ENCODE measurements around the gene AKAP3.

Gene AKAP3

GRCh38 chr12:4648501-4649357, at the start of gene AKAP3, which contains the start of gene NDUFA9:
TSS of gene AKAP3 (minus strand) at chr12:4649051. CDS start at chr12:4638196, 10,855 bp downstream.
TSS of gene NDUFA9 (plus strand) at chr12:4649114. CDS start at chr12:4649127, 13 bp downstream.
- Histone ChIP-seq H3K9ac (ENCODE audit: low read depth, low read length) (peak within 1 kb of the TSS; percentile 88), H3K4me1 (ENCODE audit: insufficient read depth, low read length) (peaks cover 3% of the 10 kb centered on the region; the same call in 1 of the 2 replicates), H3K4me3 (ENCODE audit: low read length) (peak within 1 kb of the TSS; percentile 89), H3K27me3 (ENCODE audit: insufficient read depth, low read length) (no peaks in the 10 kb centered on the region), H3K36me3 (ENCODE audit: insufficient read depth, low read depth, low read length) (peaks cover under 1% of the 10 kb centered on the region; the same call in 1 of the 2 replicates), H3K27ac (ENCODE audit: low read length) (peak within 1 kb of the TSS; percentile 37), H3K9me3 (ENCODE audit: insufficient read depth, low read depth, low read length) (no peaks in the 10 kb centered on the region)

- Histone ChIP-seq H3K27ac (ENCODE audit: low read length) (no peak overlapping the region), H3K36me3 (ENCODE audit: insufficient read depth, low read depth, low read length) (peaks cover 35% of the 10 kb centered on the region), H3K4me1 (ENCODE audit: insufficient read depth, low read length) (no peaks in the 10 kb centered on the region), H3K27me3 (ENCODE audit: insufficient read depth, low read length) (no peaks in the 10 kb centered on the region), H3K9ac (ENCODE audit: low read depth, low read length) (no peak overlapping the region), H3K9me3 (ENCODE audit: insufficient read depth, low read depth, low read length) (peaks cover 3% of the 10 kb centered on the region; the same call in 1 of the 2 replicates), H3K4me3 (ENCODE audit: low read length) (no peak overlapping the region)
Measured at GRCh38 chr12:4690760-4691159, 41.9 kb upstream of the AKAP3 start.

- H3K36me3 ChIP-seq (ENCODE audit: insufficient read depth, low read depth, low read length) = peaks cover 63% of the 10 kb centered on the region
Measured at GRCh38 chr12:4685317-4685716, 36.5 kb upstream of the AKAP3 start.

GRCh38 chr12:4681732-4682131, 32.9 kb upstream of the AKAP3 start:
- Histone ChIP-seq H3K9ac (ENCODE audit: low read depth, low read length) (no peak overlapping the region), H3K27ac (ENCODE audit: low read length) (no peak overlapping the region), H3K27me3 (ENCODE audit: insufficient read depth, low read length) (no peaks in the 10 kb centered on the region), H3K9me3 (ENCODE audit: insufficient read depth, low read depth, low read length) (no peaks in the 10 kb centered on the region), H3K4me1 (ENCODE audit: insufficient read depth, low read length) (no peaks in the 10 kb centered on the region), H3K4me3 (ENCODE audit: low read length) (no peak overlapping the region), H3K36me3 (ENCODE audit: insufficient read depth, low read depth, low read length) (peaks cover 46% of the 10 kb centered on the region)

More at GRCh38 chr12:4685317-4685716, 36.5 kb upstream of the AKAP3 start:
- no peaks in the 10 kb centered on the region for H3K27me3 ChIP-seq (ENCODE audit: insufficient read depth, low read length)
- H3K4me1 ChIP-seq (ENCODE audit: insufficient read depth, low read length) = no peaks in the 10 kb centered on the region
- H3K9ac ChIP-seq (ENCODE audit: low read depth, low read length) = no peak overlapping the region
- H3K4me3 ChIP-seq (ENCODE audit: low read length) = no peak overlapping the region
- H3K27ac ChIP-seq (ENCODE audit: low read length) = no peak overlapping the region
- peaks cover 3% of the 10 kb centered on the region; the same call in 1 of the 2 replicates for H3K9me3 ChIP-seq (ENCODE audit: insufficient read depth, low read depth, low read length)

- Histone ChIP-seq H3K9ac (ENCODE audit: low read depth, low read length) (no peak overlapping the region), H3K4me1 (ENCODE audit: insufficient read depth, low read length) (no peaks in the 10 kb centered on the region), H3K27ac (ENCODE audit: low read length) (no peak overlapping the region), H3K4me3 (ENCODE audit: low read length) (no peak overlapping the region), H3K9me3 (ENCODE audit: insufficient read depth, low read depth, low read length) (no peaks in the 10 kb centered on the region), H3K36me3 (ENCODE audit: insufficient read depth, low read depth, low read length) (peaks cover 28% of the 10 kb centered on the region), H3K27me3 (ENCODE audit: insufficient read depth, low read length) (no peaks in the 10 kb centered on the region)
Measured at GRCh38 chr12:4679711-4680110, 30.9 kb upstream of the AKAP3 start.

- H3K4me3 ChIP-seq (ENCODE audit: low read length) = no peak overlapping the region
- peaks cover 97% of the 10 kb centered on the region for H3K36me3 ChIP-seq (ENCODE audit: insufficient read depth, low read depth, low read length)
- no peak overlapping the region for H3K9ac ChIP-seq (ENCODE audit: low read depth, low read length)
Measured at GRCh38 chr12:4665236-4665635, 16.4 kb upstream of the AKAP3 start.

GRCh38 chr12:4663971-4664505, 15.2 kb upstream of the AKAP3 start:
- H3K36me3 ChIP-seq (ENCODE audit: insufficient read depth, low read depth, low read length) = peaks cover 97% of the 10 kb centered on the region
- no peaks in the 10 kb centered on the region for H3K27me3 ChIP-seq (ENCODE audit: insufficient read depth, low read length)
- no peak overlapping the region for H3K9ac ChIP-seq (ENCODE audit: low read depth, low read length)
- no peaks in the 10 kb centered on the region for H3K9me3 ChIP-seq (ENCODE audit: insufficient read depth, low read depth, low read length)
- H3K27ac ChIP-seq (ENCODE audit: low read length) = no peak overlapping the region
- H3K4me3 ChIP-seq (ENCODE audit: low read length) = no peak overlapping the region
- no peaks in the 10 kb centered on the region for H3K4me1 ChIP-seq (ENCODE audit: insufficient read depth, low read length)

More at GRCh38 chr12:4665236-4665635, 16.4 kb upstream of the AKAP3 start:
- no peaks in the 10 kb centered on the region for H3K4me1 ChIP-seq (ENCODE audit: insufficient read depth, low read length)
- H3K9me3 ChIP-seq (ENCODE audit: insufficient read depth, low read depth, low read length) = no peaks in the 10 kb centered on the region
- H3K27me3 ChIP-seq (ENCODE audit: insufficient read depth, low read length) = no peaks in the 10 kb centered on the region
- no peak overlapping the region for H3K27ac ChIP-seq (ENCODE audit: low read length)

- no peaks in the 10 kb centered on the region for H3K9me3 ChIP-seq (ENCODE audit: insufficient read depth, low read depth, low read length)
- no peak overlapping the region for H3K27ac ChIP-seq (ENCODE audit: low read length)
- peaks cover 48% of the 10 kb centered on the region for H3K36me3 ChIP-seq (ENCODE audit: insufficient read depth, low read depth, low read length)
- H3K9ac ChIP-seq (ENCODE audit: low read depth, low read length) = no peak overlapping the region
- H3K4me3 ChIP-seq (ENCODE audit: low read length) = no peak overlapping the region
- H3K27me3 ChIP-seq (ENCODE audit: insufficient read depth, low read length) = no peaks in the 10 kb centered on the region
- peaks cover 3% of the 10 kb centered on the region; the same call in 1 of the 2 replicates for H3K4me1 ChIP-seq (ENCODE audit: insufficient read depth, low read length)
Measured at GRCh38 chr12:4653691-4654090, 4.8 kb upstream of the AKAP3 start.

- H3K9me3 ChIP-seq (ENCODE audit: insufficient read depth, low read depth, low read length) = no peaks in the 10 kb centered on the region
- H3K27me3 ChIP-seq (ENCODE audit: insufficient read depth, low read length) = no peaks in the 10 kb centered on the region
- H3K27ac ChIP-seq (ENCODE audit: low read length) = no peak overlapping the region
- peaks cover 3% of the 10 kb centered on the region; the same call in 1 of the 2 replicates for H3K4me1 ChIP-seq (ENCODE audit: insufficient read depth, low read length)
- H3K36me3 ChIP-seq (ENCODE audit: insufficient read depth, low read depth, low read length) = peaks cover 45% of the 10 kb centered on the region
- no peak overlapping the region for H3K4me3 ChIP-seq (ENCODE audit: low read length)
- H3K9ac ChIP-seq (ENCODE audit: low read depth, low read length) = no peak overlapping the region
Measured at GRCh38 chr12:4653257-4653656, 4.4 kb upstream of the AKAP3 start.

GRCh38 chr12:4649358-4649661, 459 bp upstream of the AKAP3 start:
- peak overlapping the region; percentile 37 for H3K27ac ChIP-seq (ENCODE audit: low read length)
- no peaks in the 10 kb centered on the region for H3K9me3 ChIP-seq (ENCODE audit: insufficient read depth, low read depth, low read length)
- no peaks in the 10 kb centered on the region for H3K27me3 ChIP-seq (ENCODE audit: insufficient read depth, low read length)
- H3K4me3 ChIP-seq (ENCODE audit: low read length) = peak overlapping the region; percentile 89
- peak overlapping the region; percentile 88 for H3K9ac ChIP-seq (ENCODE audit: low read depth, low read length)
- H3K4me1 ChIP-seq (ENCODE audit: insufficient read depth, low read length) = peaks cover 3% of the 10 kb centered on the region; the same call in 1 of the 2 replicates
- H3K36me3 ChIP-seq (ENCODE audit: insufficient read depth, low read depth, low read length) = peaks cover 6% of the 10 kb centered on the region

- H3K27ac ChIP-seq (ENCODE audit: low read length) = no peak overlapping the region
- H3K9me3 ChIP-seq (ENCODE audit: insufficient read depth, low read depth, low read length) = no peaks in the 10 kb centered on the region
- peaks cover 3% of the 10 kb centered on the region; the same call in 1 of the 2 replicates for H3K4me1 ChIP-seq (ENCODE audit: insufficient read depth, low read length)
- H3K27me3 ChIP-seq (ENCODE audit: insufficient read depth, low read length) = no peaks in the 10 kb centered on the region
- H3K4me3 ChIP-seq (ENCODE audit: low read length) = peak overlapping the region; percentile 89
- no peaks in the 10 kb centered on the region for H3K36me3 ChIP-seq (ENCODE audit: insufficient read depth, low read depth, low read length)
- peak overlapping the region; percentile 88; the same call in 1 of the 2 replicates for H3K9ac ChIP-seq (ENCODE audit: low read depth, low read length)
Measured at GRCh38 chr12:4648104-4648500, 749 bp downstream of the AKAP3 start.

- H3K4me3 ChIP-seq (ENCODE audit: low read length) = no peak overlapping the region
- H3K27ac ChIP-seq (ENCODE audit: low read length) = no peak overlapping the region
- H3K27me3 ChIP-seq (ENCODE audit: insufficient read depth, low read length) = no peaks in the 10 kb centered on the region
- H3K9ac ChIP-seq (ENCODE audit: low read depth, low read length) = no peak overlapping the region
- H3K9me3 ChIP-seq (ENCODE audit: insufficient read depth, low read depth, low read length) = no peaks in the 10 kb centered on the region
- no peaks in the 10 kb centered on the region for H3K36me3 ChIP-seq (ENCODE audit: insufficient read depth, low read depth, low read length)
- peaks cover 1% of the 10 kb centered on the region; the same call in 1 of the 2 replicates for H3K4me1 ChIP-seq (ENCODE audit: insufficient read depth, low read length)
Measured at GRCh38 chr12:4645023-4645422, 3.8 kb downstream of the AKAP3 start.
